Mononuclear cell (primary cell): ENCODE measurements around the gene ZNF175. TPM values are rescaled to one million over a fixed set of nuclear protein-coding genes. Genes with fewer than 3 reads are reported as not detected.

ENCODE experiments used
- H3K27me3 ChIP-seq: 2 replicates; pipeline ENCODE4 v1.6.0; 2011; ENCODE audit warnings: low read length, control low read depth; ENCODE audit not compliant: insufficient read depth
- H3K4me1 ChIP-seq: 2 replicates; pipeline ENCODE4 v1.5.1; 2011; ENCODE audit warnings: mild to moderate bottlenecking, low read length, control low read depth; ENCODE audit not compliant: insufficient read depth
- H3K4me3 ChIP-seq: 2 replicates; pipeline ENCODE4 v1.5.1; 2011; ENCODE audit warnings: mild to moderate bottlenecking, low read length, moderate library complexity
- H3K9me3 ChIP-seq: 2 replicates; pipeline ENCODE4 v1.5.1; 2011; ENCODE audit warnings: low read depth, mild to moderate bottlenecking, control low read depth, low read length
- total RNA-seq: library from RNA; depleted of rRNA; stranded (reverse); fragments of >200 nt; gene quantifications from one replicate; pipeline ENCODE4 v1.2.3, GENCODE V29; 2012

Gene ZNF175
- total RNA-seq, 1 donor: 0.73 TPM

DNA sequence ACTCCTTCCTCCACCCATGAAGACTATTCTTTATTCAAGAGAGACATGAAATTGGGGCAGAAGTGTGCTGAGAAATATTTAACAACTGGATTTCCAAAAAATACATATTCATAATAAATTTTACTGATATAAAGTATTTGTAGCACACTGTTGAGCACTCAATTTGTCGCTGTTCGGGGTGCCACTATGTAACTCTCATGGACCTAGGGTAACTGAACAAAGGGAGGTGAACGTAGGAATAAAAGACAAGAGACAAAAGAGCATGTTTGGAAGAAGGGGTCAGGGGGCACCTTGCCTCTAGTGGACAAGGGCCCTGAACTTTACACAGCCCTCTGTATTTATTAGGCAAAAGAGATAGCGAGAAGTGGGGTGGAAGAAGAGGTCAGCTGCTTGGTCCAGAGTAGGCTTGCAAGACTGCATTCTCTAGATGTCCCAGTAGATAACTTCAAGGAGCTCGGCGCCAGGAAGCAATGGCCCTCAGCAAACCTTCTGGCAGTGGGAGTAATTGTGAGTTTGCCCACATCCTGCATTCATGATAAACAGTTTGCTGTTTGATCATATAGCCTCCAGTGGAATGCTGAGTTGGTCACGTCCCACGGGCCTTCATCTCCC is 4.5 kb upstream of the ZNF175 start:
- Histone ChIP-seq H3K4me3 (no peak overlapping the region), H3K27me3 (no peaks in the 10 kb centered on the region), H3K9me3 (no peaks in the 10 kb centered on the region), H3K4me1 (peaks cover 18% of the 10 kb centered on the region)

- H3K9me3 ChIP-seq: no peaks in the 10 kb centered on the region
- no peak overlapping the region for H3K4me3 ChIP-seq
- H3K4me1 ChIP-seq: peaks cover 28% of the 10 kb centered on the region
- no peaks in the 10 kb centered on the region for H3K27me3 ChIP-seq
These were observed 3.5 kb upstream of the ZNF175 start for GRCh38 chr19:51567583-51567982.

DNA sequence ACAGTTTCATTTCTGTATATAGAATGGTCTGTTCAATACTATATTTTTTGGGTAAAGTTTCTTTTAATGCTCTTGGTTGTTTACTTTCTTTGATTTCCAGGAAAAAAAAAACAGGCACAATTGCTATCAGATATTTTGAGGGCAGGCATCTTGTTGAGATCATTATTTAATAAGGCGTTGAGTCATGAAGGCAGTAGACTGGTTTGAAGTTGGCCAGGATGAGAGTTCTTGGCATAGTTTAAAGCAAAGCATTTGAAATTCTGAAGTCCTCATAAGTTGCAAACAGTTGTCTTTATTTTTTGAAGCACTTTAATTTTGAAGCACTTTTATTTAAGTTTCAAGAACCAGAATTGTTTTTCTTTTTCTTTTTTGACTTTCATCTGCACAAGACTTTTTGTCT is 2.6 kb upstream of the ZNF175 start:
- H3K27me3 ChIP-seq: no peaks in the 10 kb centered on the region
- H3K9me3 ChIP-seq: no peaks in the 10 kb centered on the region
- H3K4me3 ChIP-seq: no peak overlapping the region
- H3K4me1 ChIP-seq: peaks cover 36% of the 10 kb centered on the region

GRCh38 chr19:51571599-51571998 is 516 bp downstream of the ZNF175 start:
- peaks cover 23% of the 10 kb centered on the region for H3K4me1 ChIP-seq
- no peaks in the 10 kb centered on the region for H3K27me3 ChIP-seq
- peak overlapping the region; percentile 74 for H3K4me3 ChIP-seq
- H3K9me3 ChIP-seq: no peaks in the 10 kb centered on the region

- H3K4me1 ChIP-seq: peaks cover 23% of the 10 kb centered on the region
- no peaks in the 10 kb centered on the region for H3K9me3 ChIP-seq
- H3K27me3 ChIP-seq: no peaks in the 10 kb centered on the region
- H3K4me3 ChIP-seq: no peak overlapping the region
These were observed 1.3 kb downstream of the ZNF175 start for GRCh38 chr19:51572410-51572809.

DNA sequence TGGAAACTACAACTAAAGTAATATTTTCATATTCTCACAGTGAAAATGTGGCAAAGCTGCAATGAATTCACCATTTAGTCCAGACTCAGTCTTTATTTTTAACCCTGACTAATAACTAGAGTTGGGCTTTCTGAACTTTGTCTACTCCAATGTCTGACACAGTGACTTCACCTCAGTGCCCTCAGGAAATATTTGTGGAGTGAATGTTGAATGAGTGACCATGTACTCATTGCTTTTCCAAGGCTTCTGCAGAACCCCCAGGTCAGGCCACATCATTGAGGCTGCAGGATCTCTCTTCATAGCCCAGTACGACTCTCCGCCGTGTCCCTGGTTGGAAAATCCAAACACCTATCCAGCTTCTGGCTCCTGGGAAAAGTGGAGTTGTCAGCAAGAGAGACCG is 1.8 kb downstream of the ZNF175 start:
- no peaks in the 10 kb centered on the region for H3K9me3 ChIP-seq
- no peaks in the 10 kb centered on the region for H3K27me3 ChIP-seq
- H3K4me3 ChIP-seq: no peak overlapping the region
- peaks cover 23% of the 10 kb centered on the region for H3K4me1 ChIP-seq

- Histone ChIP-seq H3K9me3 (no peaks in the 10 kb centered on the region), H3K27me3 (no peaks in the 10 kb centered on the region), H3K4me1 (peaks cover 23% of the 10 kb centered on the region), H3K4me3 (no peak overlapping the region)
These were observed 2.2 kb downstream of the ZNF175 start for GRCh38 chr19:51573331-51573730.

DNA sequence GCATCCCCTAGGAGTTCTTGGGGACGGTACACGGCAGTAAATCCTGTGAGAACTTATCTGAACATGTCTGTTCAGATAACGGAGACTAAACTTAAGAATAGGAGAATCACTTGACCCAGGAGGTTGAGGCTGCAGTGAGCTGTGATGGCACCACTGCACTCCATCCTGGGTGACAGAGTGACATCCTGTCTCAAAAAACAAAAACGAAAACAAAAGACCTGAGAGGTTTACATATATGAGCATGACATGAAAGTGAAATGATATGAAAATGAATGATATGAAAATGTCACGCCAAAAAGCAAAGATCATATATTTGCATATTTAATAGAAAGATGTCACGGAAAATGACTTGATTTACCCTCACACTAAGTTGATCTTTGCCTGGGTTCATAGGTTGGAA is 5.8 kb downstream of the ZNF175 start:
- H3K27me3 ChIP-seq: no peaks in the 10 kb centered on the region
- peaks cover 18% of the 10 kb centered on the region for H3K4me1 ChIP-seq
- no peaks in the 10 kb centered on the region for H3K9me3 ChIP-seq
- no peak overlapping the region for H3K4me3 ChIP-seq

DNA sequence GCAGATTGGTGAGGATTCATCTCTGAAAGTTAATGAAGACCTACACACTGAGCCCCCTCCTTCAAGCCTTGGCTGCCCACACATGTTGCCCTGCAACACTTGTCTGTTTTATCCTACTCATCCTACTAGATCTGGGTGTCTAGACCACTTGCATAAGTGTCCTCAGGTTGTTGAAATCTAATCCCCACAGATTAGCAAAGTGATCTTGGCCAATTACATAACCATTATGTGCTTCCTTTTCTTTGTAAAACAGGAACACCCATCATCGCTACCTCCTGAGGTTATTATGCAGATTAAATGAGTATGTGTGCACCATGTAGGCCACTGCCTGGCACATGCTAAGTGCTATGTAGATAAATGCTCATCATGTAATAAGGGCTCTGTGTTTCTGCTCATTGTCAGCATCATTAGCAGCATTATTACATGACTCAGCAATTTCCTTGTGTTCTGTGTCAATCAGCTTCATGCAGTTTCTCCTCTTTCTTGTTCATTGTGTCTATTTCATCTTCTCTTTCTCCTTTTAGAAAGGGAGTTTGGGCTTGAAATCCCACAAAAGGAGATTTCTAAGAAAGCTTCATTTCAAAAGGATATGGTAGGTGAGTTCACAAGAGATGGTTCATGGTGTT is 15.1 kb downstream of the ZNF175 start:
- Histone ChIP-seq H3K4me3 (no peak overlapping the region), H3K27me3 (no peaks in the 10 kb centered on the region), H3K4me1 (peaks cover 10% of the 10 kb centered on the region), H3K9me3 (peaks cover 27% of the 10 kb centered on the region)

- peaks cover 10% of the 10 kb centered on the region for H3K4me1 ChIP-seq
- H3K4me3 ChIP-seq: no peak overlapping the region
- peaks cover 27% of the 10 kb centered on the region for H3K9me3 ChIP-seq
- H3K27me3 ChIP-seq: no peaks in the 10 kb centered on the region
These were observed 15.7 kb downstream of the ZNF175 start for GRCh38 chr19:51586799-51587198.

DNA sequence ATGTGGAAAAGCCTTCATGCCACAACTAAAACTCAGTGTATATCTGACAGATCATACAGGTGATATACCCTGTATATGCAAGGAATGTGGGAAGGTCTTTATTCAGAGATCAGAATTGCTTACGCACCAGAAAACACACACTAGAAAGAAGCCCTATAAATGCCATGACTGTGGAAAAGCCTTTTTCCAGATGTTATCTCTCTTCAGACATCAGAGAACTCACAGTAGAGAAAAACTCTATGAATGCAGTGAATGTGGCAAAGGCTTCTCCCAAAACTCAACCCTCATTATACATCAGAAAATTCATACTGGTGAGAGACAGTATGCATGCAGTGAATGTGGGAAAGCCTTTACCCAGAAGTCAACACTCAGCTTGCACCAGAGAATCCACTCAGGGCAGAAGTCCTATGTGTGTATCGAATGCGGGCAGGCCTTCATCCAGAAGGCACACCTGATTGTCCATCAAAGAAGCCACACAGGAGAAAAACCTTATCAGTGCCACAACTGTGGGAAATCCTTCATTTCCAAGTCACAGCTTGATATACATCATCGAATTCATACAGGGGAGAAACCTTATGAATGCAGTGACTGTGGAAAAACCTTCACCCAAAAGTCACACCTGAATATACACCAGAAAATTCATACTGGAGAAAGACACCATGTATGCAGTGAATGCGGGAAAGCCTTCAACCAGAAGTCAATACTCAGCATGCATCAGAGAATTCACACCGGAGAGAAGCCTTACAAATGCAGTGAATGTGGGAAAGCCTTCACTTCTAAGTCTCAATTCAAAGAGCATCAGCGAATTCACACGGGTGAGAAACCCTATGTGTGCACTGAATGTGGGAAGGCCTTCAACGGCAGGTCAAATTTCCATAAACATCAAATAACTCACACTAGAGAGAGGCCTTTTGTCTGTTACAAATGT is 16.4 kb downstream of the ZNF175 start:
- peaks cover 27% of the 10 kb centered on the region for H3K9me3 ChIP-seq
- H3K27me3 ChIP-seq: no peaks in the 10 kb centered on the region
- H3K4me3 ChIP-seq: no peak overlapping the region
- H3K4me1 ChIP-seq: peaks cover 10% of the 10 kb centered on the region

- Histone ChIP-seq H3K27me3 (no peaks in the 10 kb centered on the region), H3K4me3 (no peak overlapping the region), H3K4me1 (peaks cover 21% of the 10 kb centered on the region), H3K9me3 (peaks cover 27% of the 10 kb centered on the region)
These were observed 18.4 kb downstream of the ZNF175 start for GRCh38 chr19:51589511-51589910.

DNA sequence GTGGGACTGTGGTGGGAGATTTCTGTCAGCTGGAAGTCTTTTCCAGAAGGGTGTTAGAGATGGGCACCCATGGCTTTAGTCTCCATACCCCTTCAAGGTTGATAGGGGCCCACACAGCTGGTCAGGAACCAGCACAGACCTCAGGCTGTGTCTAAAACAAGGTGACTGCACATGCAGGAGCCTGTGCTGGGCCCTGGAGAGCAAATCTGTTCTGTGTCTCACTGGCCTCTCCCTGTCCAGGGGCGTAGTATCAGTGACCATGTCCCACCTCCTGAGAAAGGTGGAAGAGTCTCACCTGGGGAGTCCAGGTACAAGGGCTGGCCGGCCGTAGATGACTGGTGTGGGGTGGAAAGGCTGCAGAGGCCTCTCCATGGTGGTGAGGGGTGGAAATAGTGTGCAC is 19.4 kb downstream of the ZNF175 start:
- no peak overlapping the region for H3K4me3 ChIP-seq
- no peaks in the 10 kb centered on the region for H3K27me3 ChIP-seq
- peaks cover 27% of the 10 kb centered on the region for H3K9me3 ChIP-seq
- H3K4me1 ChIP-seq: peaks cover 27% of the 10 kb centered on the region

GRCh38 chr19:51592521-51592920 is 21.4 kb downstream of the ZNF175 start:
- Histone ChIP-seq H3K4me3 (no peak overlapping the region), H3K4me1 (peaks cover 17% of the 10 kb centered on the region), H3K9me3 (peaks cover 12% of the 10 kb centered on the region), H3K27me3 (no peaks in the 10 kb centered on the region)

GRCh38 chr19:51593138-51593890 is 22.2 kb downstream of the ZNF175 start:
- H3K27me3 ChIP-seq: no peaks in the 10 kb centered on the region
- H3K4me1 ChIP-seq: peaks cover 17% of the 10 kb centered on the region
- peak overlapping the region; percentile 65 for H3K4me3 ChIP-seq
- peaks cover 4% of the 10 kb centered on the region for H3K9me3 ChIP-seq
